ENCODE measurements around the gene MEGF6.

The MEGF6 gene

DNA sequence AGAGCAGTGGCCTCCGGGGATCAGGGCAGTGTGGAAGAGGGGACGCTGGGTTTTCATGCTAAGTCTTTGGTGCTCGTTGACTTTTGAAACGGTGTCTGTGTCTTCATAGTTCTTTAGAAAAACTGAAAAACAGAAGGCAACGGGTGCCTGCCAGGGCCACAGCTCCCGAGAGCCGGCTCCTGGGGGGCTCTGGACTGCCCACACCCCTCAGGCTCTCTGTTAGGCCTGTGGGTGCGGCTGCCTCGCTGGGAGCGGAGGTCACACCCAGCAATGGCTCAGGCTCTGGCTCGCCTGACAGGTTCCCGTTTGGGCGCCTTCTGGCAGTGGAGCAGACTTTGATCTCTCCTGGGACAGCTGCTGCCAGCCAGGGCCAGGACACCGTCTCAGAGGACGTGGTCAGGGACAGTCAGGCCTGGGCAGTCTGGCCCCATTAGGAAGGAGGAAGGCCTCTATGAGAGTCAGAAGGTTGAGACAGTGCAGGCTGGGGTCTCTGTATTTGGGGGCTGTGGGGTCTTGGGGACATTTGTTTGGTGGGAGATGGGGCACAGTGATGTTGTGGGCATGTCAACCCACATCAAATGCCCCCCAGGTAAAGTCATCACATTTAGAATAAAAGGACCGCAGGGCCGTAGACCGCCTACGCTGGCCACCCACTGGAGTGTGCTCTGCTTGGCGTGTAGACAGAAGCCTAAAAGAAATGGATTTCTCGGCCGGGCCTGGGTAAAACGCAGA is 151.2 kb downstream of the MEGF6 start:
- no peak for ATAC-seq
- TF ChIP-seq RARB (CRISPR knock-in tag; IDR thresholded peaks at IDR 0.05) (no peak), ZFP30 (CRISPR knock-in tag; IDR thresholded peaks at IDR 0.05) (no peak), GLIS3 (CRISPR knock-in tag; IDR thresholded peaks at IDR 0.05) (no peak), SNAI2 (CRISPR knock-in tag; IDR thresholded peaks at IDR 0.05) (no peak), ESRRG (CRISPR knock-in tag; IDR thresholded peaks at IDR 0.05) (no peak), ZC3H10 (CRISPR knock-in tag; IDR thresholded peaks at IDR 0.05) (no peak), TCF4 (CRISPR knock-in tag; IDR thresholded peaks at IDR 0.05; ENCODE audit: borderline replicate concordance) (no peak), TOX (CRISPR knock-in tag; IDR thresholded peaks at IDR 0.05; ENCODE audit: borderline replicate concordance) (no peak), OSR1 (CRISPR knock-in tag; IDR thresholded peaks at IDR 0.05) (no peak), BACH2 (CRISPR knock-in tag; IDR thresholded peaks at IDR 0.05; ENCODE audit: borderline replicate concordance) (no peak), CREB5 (CRISPR knock-in tag; IDR thresholded peaks at IDR 0.05; ENCODE audit: low read depth) (no peak)

DNA sequence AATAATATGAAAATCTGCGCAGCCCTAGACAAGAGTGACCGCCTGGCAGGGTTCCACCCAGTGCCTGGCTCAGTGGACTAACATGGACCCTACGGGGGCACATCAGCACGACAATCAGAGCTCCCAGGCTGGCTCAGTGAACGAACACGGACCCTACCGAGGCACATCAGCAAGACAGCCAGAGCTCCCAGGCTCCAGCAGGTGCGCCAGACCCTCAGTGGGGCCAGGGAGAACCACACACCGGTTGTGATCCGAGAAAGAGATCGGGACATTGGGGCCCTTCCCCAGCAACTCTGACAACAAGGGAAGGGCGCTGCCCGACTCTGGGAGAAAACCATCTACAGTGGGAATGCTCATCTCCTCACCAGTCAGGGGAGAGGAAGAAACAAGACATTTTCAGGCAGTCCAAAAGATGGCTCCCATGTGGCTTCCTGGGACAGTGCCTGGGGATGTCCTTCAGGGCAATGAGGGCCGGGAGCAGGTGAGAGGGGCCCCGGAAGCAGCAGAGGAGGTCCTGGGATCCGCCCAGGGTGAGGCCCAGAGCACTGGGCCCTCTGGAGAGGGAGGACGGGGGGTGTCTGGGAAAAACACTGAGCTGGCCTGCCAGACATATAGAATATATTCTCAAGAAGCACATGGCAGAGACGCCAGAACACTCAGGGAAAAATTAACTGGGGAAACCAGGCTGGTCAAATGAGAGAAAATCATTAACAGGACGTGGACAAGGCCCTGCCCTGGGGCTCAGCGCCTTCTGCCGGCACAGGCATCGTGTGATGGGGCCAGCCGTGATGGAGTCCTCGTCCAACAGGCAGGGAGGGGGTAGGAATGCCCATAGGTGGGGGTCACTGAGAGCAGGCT is 152.0 kb downstream of the MEGF6 start:
- no peak for TF ChIP-seq SNAI2 (CRISPR knock-in tag; IDR thresholded peaks at IDR 0.05)
- TF ChIP-seq TSHZ2 (CRISPR knock-in tag; IDR thresholded peaks at IDR 0.05), result no peak
- TF ChIP-seq ZNF565 (CRISPR knock-in tag; conservative IDR thresholded peaks at IDR 0.05; ENCODE audit: low read depth), result no peak
- TF ChIP-seq PPARA (CRISPR knock-in tag; IDR thresholded peaks at IDR 0.05; ENCODE audit: borderline replicate concordance), result no peak
- no peak for TF ChIP-seq RARB (CRISPR knock-in tag; IDR thresholded peaks at IDR 0.05)
- TF ChIP-seq BACH2 (CRISPR knock-in tag; IDR thresholded peaks at IDR 0.05; ENCODE audit: borderline replicate concordance), result no peak

DNA sequence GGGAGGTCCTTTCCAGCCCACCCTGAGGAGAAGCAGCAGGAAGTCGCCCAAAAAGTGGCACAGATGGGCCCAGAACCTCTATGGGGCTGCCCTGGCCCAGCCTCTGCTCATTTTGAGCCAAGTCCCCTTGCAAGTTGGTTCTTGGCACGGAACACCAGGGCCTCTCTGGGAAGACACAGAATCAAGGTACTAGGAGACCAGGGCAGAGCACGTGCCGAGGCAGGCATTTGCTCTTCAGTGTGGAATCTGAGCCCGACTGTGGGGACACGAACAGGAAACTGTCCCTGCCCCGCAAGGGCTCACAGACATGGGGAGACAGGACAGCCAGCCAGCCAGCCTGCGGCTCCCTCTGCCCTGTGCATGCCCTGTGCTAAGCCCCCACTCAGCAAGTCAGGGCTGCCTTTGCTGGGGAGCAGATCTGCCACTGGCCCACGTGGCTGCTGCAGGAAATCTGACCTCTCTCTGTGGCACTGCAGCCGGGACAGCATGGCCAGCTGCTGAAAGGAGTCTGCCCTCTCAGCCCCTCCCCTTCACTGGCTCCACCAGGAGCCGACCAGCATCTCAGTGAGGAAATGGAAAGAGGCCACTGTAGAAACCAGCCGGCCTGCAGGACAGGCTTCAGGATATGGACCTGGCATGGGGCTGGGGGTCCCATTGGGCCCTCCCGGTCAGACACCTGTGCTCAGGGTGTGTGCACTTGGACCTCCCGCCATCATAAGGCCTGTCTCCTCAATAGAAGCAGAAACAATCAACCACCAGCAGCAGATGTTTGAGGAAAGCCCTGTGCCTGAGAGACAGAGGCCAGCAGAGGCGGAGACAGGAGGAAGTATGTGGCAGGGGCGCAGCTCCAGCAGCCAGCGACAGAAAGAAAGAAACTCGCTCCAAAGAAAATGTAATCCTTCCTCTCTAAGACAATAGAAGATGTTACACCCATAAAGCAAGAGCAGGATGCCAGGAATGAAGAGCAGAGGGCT is 153.1 kb downstream of the MEGF6 start:
- TF ChIP-seq CSDC2 (CRISPR knock-in tag; IDR thresholded peaks at IDR 0.05), result no peak
- no peak for TF ChIP-seq ZC3H10 (CRISPR knock-in tag; IDR thresholded peaks at IDR 0.05)
- no peak for TF ChIP-seq ZFP30 (CRISPR knock-in tag; IDR thresholded peaks at IDR 0.05)
- TF ChIP-seq ARNTL (CRISPR knock-in tag; IDR thresholded peaks at IDR 0.05; ENCODE audit: borderline replicate concordance, low read depth), result no peak
- TF ChIP-seq CSRNP3 (CRISPR knock-in tag; IDR thresholded peaks at IDR 0.05), result no peak
- TF ChIP-seq GLIS3 (CRISPR knock-in tag; IDR thresholded peaks at IDR 0.05), result no peak
- no peak for TF ChIP-seq ISL1 (CRISPR knock-in tag; IDR thresholded peaks at IDR 0.05)
- no peak for TF ChIP-seq BACH2 (CRISPR knock-in tag; IDR thresholded peaks at IDR 0.05; ENCODE audit: borderline replicate concordance)
- TF ChIP-seq ZNF8 (CRISPR knock-in tag; IDR thresholded peaks at IDR 0.05), result no peak
- no peak for ATAC-seq

More for the DNA sequence above, 152.0 kb downstream of the MEGF6 start:
- no peak for ATAC-seq

Data from SK-N-SH treated with all-trans-retinoic acid at 6 μM for 48 hours (cell line).